PC-3 (cell line): ENCODE measurements around the gene ARRB1. TPM values are rescaled to one million over a fixed set of nuclear protein-coding genes. Genes with fewer than 3 reads are reported as not detected.

Source experiments
- ATAC-seq: fragments of 200-7000 bp; cut with Tn5 transposase; 2 replicates; pipeline ENCODE4 v1.9.1; 2020; ENCODE audit warnings: mild to moderate bottlenecking, moderate library complexity
- BruUV-seq: library from RNA; stranded (reverse); fragments of 400-500 nt; replicated peaks from 2 replicates; lab custom pipeline; 2021; lab: Mats Ljungman, UMichigan
- CTCF ChIA-PET: fragments of 300-600 bp; sonication (Branson Sonifier 250); formaldehyde crosslinking; loops from one replicate; lab custom pipeline; 2022; ENCODE audit warnings: antibody characterized with exemption; lab: Charles Lee
- POLR2A ChIA-PET: fragments of 300-600 bp; sonication (Branson Sonifier 250); formaldehyde crosslinking; loops from one replicate; lab custom pipeline; 2022; ENCODE audit warnings: antibody characterized with exemption; ENCODE audit not compliant: unreplicated experiment; lab: Charles Lee
- DNase-seq: peaks from one replicate; pipeline ENCODE4 v3.0.0-alpha.2; 2015
- H2AFZ ChIP-seq: fragments of 300-600 bp; sonication (generic); 2 replicates; pipeline ENCODE4 v1.6.0; 2016; ENCODE audit warnings: antibody characterized with exemption, low read length
- H3F3A ChIP-seq: fragments of 300-600 bp; sonication (generic); one replicate; pipeline ENCODE4 v1.6.0; 2017; ENCODE audit warnings: antibody characterized with exemption, low read length, control low read depth, mild to moderate bottlenecking; ENCODE audit not compliant: unreplicated experiment
- H3K27ac ChIP-seq: fragments of 300-600 bp; sonication (generic); 2 replicates; pipeline ENCODE4 v1.5.1; 2016; ENCODE audit warnings: mild to moderate bottlenecking, low read length
- H3K27me3 ChIP-seq: fragments of 300-600 bp; sonication (generic); 2 replicates; pipeline ENCODE4 v1.6.1; 2016; ENCODE audit warnings: low read length, mixed read lengths
- H3K36me3 ChIP-seq: fragments of 300-600 bp; sonication (generic); 2 replicates; pipeline ENCODE4 v1.6.1; 2016; ENCODE audit warnings: low read depth, mixed run types, low read length, mixed read lengths
- H3K4me1 ChIP-seq: fragments of 300-600 bp; sonication (generic); 2 replicates; pipeline ENCODE4 v1.5.1; 2016; ENCODE audit warnings: low read length; ENCODE audit not compliant: insufficient read depth
- H3K4me2 ChIP-seq: fragments of 300-600 bp; sonication (generic); 2 replicates; pipeline ENCODE4 v1.6.0; 2016; ENCODE audit warnings: low read length
- H3K4me3 ChIP-seq: fragments of 300-600 bp; sonication (generic); 2 replicates; pipeline ENCODE4 v1.5.1; 2016; ENCODE audit warnings: mild to moderate bottlenecking, low read length, mixed read lengths
- H3K79me2 ChIP-seq: fragments of 300-600 bp; sonication (generic); 2 replicates; pipeline ENCODE4 v1.6.1; 2017; ENCODE audit warnings: low read length, mixed read lengths
- H3K9ac ChIP-seq: fragments of 300-600 bp; sonication (generic); 2 replicates; pipeline ENCODE4 v1.6.0; 2016; ENCODE audit warnings: mild to moderate bottlenecking, low read length
- H3K9me2 ChIP-seq: fragments of 300-600 bp; sonication (generic); replicated peaks from 2 replicates; pipeline ENCODE4 v1.6.1; 2016; ENCODE audit warnings: mixed run types, low read length, mixed read lengths
- H3K9me3 ChIP-seq: fragments of 300-600 bp; sonication (generic); 2 replicates; pipeline ENCODE4 v1.6.1; 2016; ENCODE audit warnings: low read length, mixed read lengths
- H4K20me1 ChIP-seq: fragments of 300-600 bp; sonication (generic); 2 replicates; pipeline ENCODE4 v1.6.1; 2016; ENCODE audit warnings: low read length, mixed read lengths
- CTCF ChIP-seq: fragments of 300-600 bp; sonication (generic); conservative IDR thresholded peaks from 2 replicates; pipeline ENCODE4 v1.5.1; 2017; ENCODE audit warnings: antibody characterized with exemption, low read depth, mild to moderate bottlenecking, low read length
- EZH2 ChIP-seq: fragments of 300-600 bp; sonication (generic); IDR thresholded peaks from one replicate; pipeline ENCODE4 v1.6.1; 2017; ENCODE audit warnings: antibody characterized with exemption, mild to moderate bottlenecking, low read length; ENCODE audit not compliant: unreplicated experiment
- EZH2phosphoT487 ChIP-seq: fragments of 300-600 bp; sonication (generic); IDR thresholded peaks from 2 replicates; pipeline ENCODE4 v1.6.1; 2018; ENCODE audit warnings: mild to moderate bottlenecking, antibody characterized with exemption, low read length, borderline replicate concordance
- intact Hi-C: fragments of 100-400 bp; cut with micrococcal nuclease; formaldehyde crosslinking; loops from 2 replicates; pipeline ENCODE4 v1.9.0; 2023
- total RNA-seq: library from RNA; depleted of rRNA; stranded (reverse); fragments of >200 nt; gene quantifications from 2 replicates; pipeline ENCODE4 v1.2.3, GENCODE V29; 2014

Gene ARRB1
- total RNA-seq, 1 experiment from 2014 or later = 19.1 TPM

GRCh38 chr11:75225794-75226193, 125.7 kb downstream of the ARRB1 start:
- BruUV-seq = no TSS peak
- ATAC-seq (no peak), DNase-seq (no peak)
- peaks cover 22% of the 10 kb centered on the region; the same call in 1 of the 2 replicates for H3K27me3 ChIP-seq
- ChIA-PET POLR2A (no interaction called here), CTCF (no interaction called here)
- no peaks in the 10 kb centered on the region for H3K9me3 ChIP-seq
- no peaks in the 10 kb centered on the region for H3K9me2 ChIP-seq
- intact Hi-C loops = no loop called here
- no peaks in the 10 kb centered on the region for H3K36me3 ChIP-seq
- no peak overlapping the region for H2AFZ ChIP-seq
- H3K79me2 ChIP-seq = no peaks in the 10 kb centered on the region
- H3K27ac ChIP-seq = no peak overlapping the region
- no peak overlapping the region for H3K4me2 ChIP-seq
- H3K4me1 ChIP-seq = no peaks in the 10 kb centered on the region
- TF ChIP-seq EZH2 = no peak
- TF ChIP-seq EZH2phosphoT487 = no peak
- no peak for TF ChIP-seq CTCF
- H4K20me1 ChIP-seq = no peaks in the 10 kb centered on the region
- H3F3A ChIP-seq = no peaks in the 10 kb centered on the region
- H3K4me3 ChIP-seq = no peak overlapping the region
- H3K9ac ChIP-seq = no peak overlapping the region

GRCh38 chr11:75223954-75224643, 127.4 kb downstream of the ARRB1 start:
- no TSS peak for BruUV-seq
- POLR2A ChIA-PET = no interaction called here
- peak; percentile 46; the same call in 1 of the 2 replicates for ATAC-seq

More at GRCh38 chr11:75223954-75224643, 127.4 kb downstream of the ARRB1 start:
- Histone ChIP-seq H3K9me2 (no peaks in the 10 kb centered on the region), H3K36me3 (no peaks in the 10 kb centered on the region), H3K27me3 (peaks cover 10% of the 10 kb centered on the region; the same call in 1 of the 2 replicates), H3K4me3 (no peak overlapping the region), H2AFZ (no peak overlapping the region), H3K79me2 (no peaks in the 10 kb centered on the region), H3K4me2 (no peak overlapping the region), H3K9me3 (no peaks in the 10 kb centered on the region), H3F3A (no peaks in the 10 kb centered on the region), H3K9ac (no peak overlapping the region), H4K20me1 (no peaks in the 10 kb centered on the region), H3K4me1 (no peaks in the 10 kb centered on the region), H3K27ac (no peak overlapping the region)
- intact Hi-C loops = no loop called here
- no peak for TF ChIP-seq EZH2phosphoT487
- TF ChIP-seq CTCF = peak; percentile 38; the same call in 1 of the 2 replicates
- no peak for TF ChIP-seq EZH2
- CTCF ChIA-PET = interaction anchor here (0.6 kb wide), 1 partner anchor 142 kb away, joined by 6 read pairs; no protein-coding TSS in a partner anchor
- peak; percentile 44 for DNase-seq
